Neural cell (in vitro differentiated cells): ENCODE results near the gene ARHGAP24.

ENCODE experiments used
- EP300 ChIP-seq: fragments of 450-650 bp; conservative IDR thresholded peaks from 2 replicates; pipeline ENCODE4 v1.6.1; 2014; ENCODE audit warnings: antibody characterized with exemption, mild to moderate bottlenecking, moderate library complexity; ENCODE audit not compliant: poor library complexity, severe bottlenecking
- EZH2 ChIP-seq: fragments of 200-600, 300-800 bp; shearing (Covaris generic), sonication (generic); IDR thresholded peaks from 2 replicates; pipeline ENCODE4 v1.6.1; 2014; ENCODE audit warnings: antibody characterized with exemption, low read length, borderline replicate concordance, mild to moderate bottlenecking; ENCODE audit not compliant: insufficient read depth, poor library complexity, severe bottlenecking
- MXI1 ChIP-seq: fragments of 450-650 bp; conservative IDR thresholded peaks from 2 replicates; pipeline ENCODE4 v1.6.1; 2014; ENCODE audit warnings: antibody characterized with exemption, mild to moderate bottlenecking; ENCODE audit not compliant: poor library complexity, severe bottlenecking
- POLR2AphosphoS5 ChIP-seq: IDR thresholded peaks from 2 replicates; pipeline ENCODE4 v1.6.1; 2012
- RAD21 ChIP-seq: fragments of 450-650 bp; conservative IDR thresholded peaks from 2 replicates; pipeline ENCODE4 v1.6.1; 2014; ENCODE audit warnings: antibody characterized with exemption, mild to moderate bottlenecking, moderate library complexity
- TAF1 ChIP-seq: IDR thresholded peaks from 2 replicates; pipeline ENCODE4 v1.6.1; 2012; ENCODE audit warnings: low read depth
- TF ChIP-seq, protein P1 (sequence below): fragments of 450-650 bp; IDR thresholded peaks from 2 replicates; pipeline ENCODE4 v1.5.1; 2014; ENCODE audit warnings: antibody characterized with exemption, mild to moderate bottlenecking, moderate library complexity; ENCODE audit not compliant: poor library complexity, severe bottlenecking
- TF ChIP-seq, protein P2 (sequence below): IDR thresholded peaks from 2 replicates; pipeline ENCODE4 v1.6.1; 2012; ENCODE audit warnings: borderline replicate concordance

DNA sequence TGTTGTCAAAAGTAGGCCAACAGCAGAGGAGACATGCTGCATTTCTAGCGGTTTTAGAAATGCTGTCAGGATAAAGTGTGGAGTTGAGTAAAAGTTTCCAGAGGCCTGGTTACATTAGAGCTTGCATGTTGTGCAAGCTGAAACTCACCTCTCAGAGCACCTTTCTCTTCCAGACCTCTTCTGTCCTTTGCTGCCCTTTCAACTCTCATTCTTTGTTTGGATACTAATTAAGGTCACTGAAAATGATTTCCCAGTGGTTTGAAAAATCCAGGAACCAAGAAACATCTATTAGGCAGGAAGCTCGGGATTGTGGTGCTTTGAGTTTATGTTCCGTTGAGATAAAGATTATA lies 458.3 kb downstream of the ARHGAP24 start:
- TF ChIP-seq, protein P1, sequence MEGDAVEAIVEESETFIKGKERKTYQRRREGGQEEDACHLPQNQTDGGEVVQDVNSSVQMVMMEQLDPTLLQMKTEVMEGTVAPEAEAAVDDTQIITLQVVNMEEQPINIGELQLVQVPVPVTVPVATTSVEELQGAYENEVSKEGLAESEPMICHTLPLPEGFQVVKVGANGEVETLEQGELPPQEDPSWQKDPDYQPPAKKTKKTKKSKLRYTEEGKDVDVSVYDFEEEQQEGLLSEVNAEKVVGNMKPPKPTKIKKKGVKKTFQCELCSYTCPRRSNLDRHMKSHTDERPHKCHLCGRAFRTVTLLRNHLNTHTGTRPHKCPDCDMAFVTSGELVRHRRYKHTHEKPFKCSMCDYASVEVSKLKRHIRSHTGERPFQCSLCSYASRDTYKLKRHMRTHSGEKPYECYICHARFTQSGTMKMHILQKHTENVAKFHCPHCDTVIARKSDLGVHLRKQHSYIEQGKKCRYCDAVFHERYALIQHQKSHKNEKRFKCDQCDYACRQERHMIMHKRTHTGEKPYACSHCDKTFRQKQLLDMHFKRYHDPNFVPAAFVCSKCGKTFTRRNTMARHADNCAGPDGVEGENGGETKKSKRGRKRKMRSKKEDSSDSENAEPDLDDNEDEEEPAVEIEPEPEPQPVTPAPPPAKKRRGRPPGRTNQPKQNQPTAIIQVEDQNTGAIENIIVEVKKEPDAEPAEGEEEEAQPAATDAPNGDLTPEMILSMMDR = no peak
- no peak for TF ChIP-seq POLR2AphosphoS5
- no peak for TF ChIP-seq EP300
- no peak for TF ChIP-seq EZH2
- TF ChIP-seq RAD21 = no peak
- TF ChIP-seq, protein P2, sequence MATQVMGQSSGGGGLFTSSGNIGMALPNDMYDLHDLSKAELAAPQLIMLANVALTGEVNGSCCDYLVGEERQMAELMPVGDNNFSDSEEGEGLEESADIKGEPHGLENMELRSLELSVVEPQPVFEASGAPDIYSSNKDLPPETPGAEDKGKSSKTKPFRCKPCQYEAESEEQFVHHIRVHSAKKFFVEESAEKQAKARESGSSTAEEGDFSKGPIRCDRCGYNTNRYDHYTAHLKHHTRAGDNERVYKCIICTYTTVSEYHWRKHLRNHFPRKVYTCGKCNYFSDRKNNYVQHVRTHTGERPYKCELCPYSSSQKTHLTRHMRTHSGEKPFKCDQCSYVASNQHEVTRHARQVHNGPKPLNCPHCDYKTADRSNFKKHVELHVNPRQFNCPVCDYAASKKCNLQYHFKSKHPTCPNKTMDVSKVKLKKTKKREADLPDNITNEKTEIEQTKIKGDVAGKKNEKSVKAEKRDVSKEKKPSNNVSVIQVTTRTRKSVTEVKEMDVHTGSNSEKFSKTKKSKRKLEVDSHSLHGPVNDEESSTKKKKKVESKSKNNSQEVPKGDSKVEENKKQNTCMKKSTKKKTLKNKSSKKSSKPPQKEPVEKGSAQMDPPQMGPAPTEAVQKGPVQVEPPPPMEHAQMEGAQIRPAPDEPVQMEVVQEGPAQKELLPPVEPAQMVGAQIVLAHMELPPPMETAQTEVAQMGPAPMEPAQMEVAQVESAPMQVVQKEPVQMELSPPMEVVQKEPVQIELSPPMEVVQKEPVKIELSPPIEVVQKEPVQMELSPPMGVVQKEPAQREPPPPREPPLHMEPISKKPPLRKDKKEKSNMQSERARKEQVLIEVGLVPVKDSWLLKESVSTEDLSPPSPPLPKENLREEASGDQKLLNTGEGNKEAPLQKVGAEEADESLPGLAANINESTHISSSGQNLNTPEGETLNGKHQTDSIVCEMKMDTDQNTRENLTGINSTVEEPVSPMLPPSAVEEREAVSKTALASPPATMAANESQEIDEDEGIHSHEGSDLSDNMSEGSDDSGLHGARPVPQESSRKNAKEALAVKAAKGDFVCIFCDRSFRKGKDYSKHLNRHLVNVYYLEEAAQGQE = no peak
- TF ChIP-seq MXI1 = no peak
- TF ChIP-seq TAF1 = no peak
